Epidermal melanocyte (primary cell): ENCODE measurements around the gene GPATCH11.

ENCODE experiments used
- DNase-seq: peaks from one replicate; pipeline ENCODE4 v3.0.0; 2011; ENCODE audit warnings: low spot score; ENCODE audit not compliant: insufficient read length

Gene GPATCH11

GRCh38 chr2:37083873-37084794 is at the start of gene GPATCH11, which contains the start of gene HEATR5B:
Gene GPATCH11 (plus strand): TSS chr2:37084518. CDS start chr2:37088382, 3,864 bp downstream.
Gene HEATR5B (minus strand): TSS chr2:37084372. CDS start chr2:37083414, 958 bp downstream.
- DNase-seq: peak; percentile 95

DNA sequence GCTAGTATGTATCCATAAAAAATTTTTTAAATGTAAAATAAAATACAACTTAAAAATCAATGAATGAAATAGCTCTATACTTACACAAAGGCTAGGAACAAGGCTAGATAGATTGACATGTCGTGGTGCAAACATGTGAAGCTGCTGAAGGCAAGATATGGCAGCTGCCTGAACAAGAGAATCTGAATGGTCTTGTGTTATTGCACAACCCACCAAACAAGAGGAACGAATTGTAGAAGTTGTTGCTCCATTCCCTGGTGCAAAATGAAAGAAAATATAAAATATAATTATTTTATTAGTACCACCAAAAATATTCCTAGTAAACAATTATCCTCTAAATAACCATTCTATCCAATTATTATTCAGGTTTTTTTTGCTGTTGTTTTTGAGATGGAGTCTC is 46.5 kb upstream of the GPATCH11 start:
- no peak for DNase-seq

GRCh38 chr2:37039580-37039979 is 44.7 kb upstream of the GPATCH11 start:
- no peak for DNase-seq

DNA sequence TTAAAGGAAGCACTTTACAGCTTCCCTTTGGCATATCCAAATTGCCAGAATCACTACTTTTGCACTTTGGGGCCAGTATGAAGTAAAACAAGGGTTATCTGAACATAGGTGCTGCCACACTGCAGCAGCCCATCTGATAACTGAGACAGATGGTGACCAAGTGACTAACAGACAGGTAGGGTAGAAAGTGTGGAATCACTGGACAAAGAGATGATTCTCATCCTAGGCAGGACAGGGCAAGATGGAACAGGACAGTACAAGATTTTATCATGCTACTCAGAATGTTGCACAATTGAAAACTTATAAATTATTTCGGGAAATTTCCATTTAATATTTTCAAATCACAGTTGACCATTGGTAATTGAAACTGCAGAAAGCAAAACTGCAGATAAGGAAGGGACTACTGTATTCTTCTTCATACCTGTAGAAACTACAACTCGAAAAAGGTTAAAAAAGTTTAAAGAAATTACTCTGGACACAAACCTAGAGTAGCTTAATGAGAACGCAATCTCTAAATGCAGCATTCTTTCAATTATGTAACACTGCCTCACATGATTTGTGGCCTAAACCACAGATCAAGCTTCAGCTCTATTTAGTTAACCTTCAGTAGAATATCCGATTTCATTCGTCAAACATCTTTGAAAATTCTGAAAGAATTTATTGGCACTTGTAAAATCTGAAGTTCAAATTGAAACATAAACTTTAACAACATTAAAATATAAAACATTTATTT is 31.6 kb upstream of the GPATCH11 start:
- no peak for DNase-seq

- no peak for DNase-seq
Observed at GRCh38 chr2:37059841-37060240, 24.5 kb upstream of the GPATCH11 start.

GRCh38 chr2:37060446-37060845 is 23.9 kb upstream of the GPATCH11 start:
- DNase-seq: no peak

GRCh38 chr2:37061013-37061711 is 23.2 kb upstream of the GPATCH11 start:
- no peak for DNase-seq

- DNase-seq: no peak
Observed at GRCh38 chr2:37061776-37062175, 22.5 kb upstream of the GPATCH11 start.

DNA sequence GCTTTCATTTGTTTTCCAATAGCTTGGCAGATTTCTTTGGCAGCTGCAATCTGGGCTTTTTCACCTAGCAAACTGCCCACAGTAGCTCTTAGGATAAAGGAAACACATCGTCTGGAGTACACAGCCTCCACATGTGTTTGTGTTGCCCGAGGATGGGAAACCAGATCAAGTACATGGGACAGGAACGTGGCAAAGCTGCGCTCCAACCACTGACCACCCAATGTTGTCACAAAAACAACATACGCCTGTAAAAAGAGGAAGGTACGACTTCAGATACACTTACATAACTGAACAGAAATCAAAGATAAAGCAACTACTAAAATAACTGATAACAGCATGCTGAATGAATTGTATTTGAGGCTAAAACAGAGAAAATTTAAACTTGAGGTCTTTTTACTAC is 15.6 kb upstream of the GPATCH11 start:
- DNase-seq: no peak

DNA sequence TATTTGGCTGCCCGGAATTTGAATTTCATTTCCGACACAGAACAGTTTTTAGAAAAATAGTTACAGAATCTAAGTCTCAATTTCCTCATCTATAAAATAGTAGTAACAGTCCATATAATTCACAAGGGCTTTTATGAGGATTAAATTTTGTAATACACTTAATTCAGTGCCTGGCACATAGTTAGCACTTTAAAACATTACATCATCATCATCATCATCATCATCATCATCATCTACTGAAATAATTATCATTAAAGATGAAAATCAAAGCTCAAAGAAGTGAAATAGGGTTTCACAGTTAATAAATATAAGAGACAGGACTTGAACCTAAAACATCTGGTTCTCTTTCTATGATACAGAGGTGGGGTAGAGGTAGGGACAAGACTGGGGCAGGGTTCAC is 13.4 kb upstream of the GPATCH11 start:
- DNase-seq: no peak

DNA sequence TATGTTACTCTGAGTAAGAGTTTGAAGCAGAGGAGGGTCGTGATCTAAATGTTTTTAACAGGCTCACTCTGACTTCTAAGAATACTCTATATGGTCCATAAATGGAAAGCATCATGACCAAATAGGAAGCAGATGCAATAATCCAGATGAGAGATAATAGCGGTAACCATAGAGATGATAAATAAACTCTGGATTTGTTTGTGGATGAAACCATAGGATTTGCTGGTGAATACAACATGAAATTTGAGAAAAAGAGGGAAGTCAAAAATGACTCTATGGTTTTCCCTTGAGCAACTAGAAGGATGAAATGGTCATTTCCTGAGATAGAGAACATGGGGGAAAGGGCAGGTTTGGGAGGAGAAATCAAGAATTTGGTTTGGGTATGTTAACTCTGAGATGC is 4.1 kb upstream of the GPATCH11 start:
- no peak for DNase-seq

DNA sequence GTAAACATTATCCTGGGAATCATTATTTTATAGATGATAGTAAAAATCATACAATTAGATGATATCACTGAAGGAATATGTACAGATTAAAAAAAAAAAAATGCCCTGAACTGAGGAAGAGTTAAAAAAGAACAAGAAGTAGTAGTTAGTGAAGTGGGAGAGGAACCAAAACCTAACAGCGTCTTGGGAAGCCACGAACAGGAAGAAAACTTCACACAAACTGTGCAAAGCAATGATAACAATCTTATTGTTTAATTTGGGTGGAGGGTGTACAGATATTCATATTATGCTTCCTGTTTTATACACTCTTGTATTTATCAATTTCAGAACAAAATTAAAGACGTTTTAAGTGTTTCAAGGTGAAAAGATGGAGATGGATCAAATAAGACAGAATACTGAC is 3.6 kb upstream of the GPATCH11 start:
- no peak for DNase-seq

DNA sequence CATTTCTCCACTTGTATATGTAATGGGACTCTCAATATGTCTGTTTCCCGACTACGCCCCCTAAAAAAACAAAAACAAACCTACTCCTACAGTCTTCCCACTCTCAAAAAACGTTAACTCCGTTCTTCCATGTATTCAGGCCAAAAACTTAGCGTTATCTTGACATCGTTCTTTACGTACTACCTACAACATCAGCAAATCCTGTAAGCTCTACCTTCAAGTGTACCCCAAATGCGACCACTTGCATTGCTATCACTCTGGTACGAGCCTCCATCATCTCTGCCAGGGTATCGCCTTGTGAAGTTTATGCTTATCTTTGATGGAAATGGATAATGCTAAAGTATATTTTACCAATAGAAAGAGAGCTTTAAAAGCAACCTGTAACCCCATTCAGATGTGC is 479 bp downstream of the GPATCH11 start:
- no peak for DNase-seq

GRCh38 chr2:37085731-37086147 is 1.4 kb downstream of the GPATCH11 start:
- DNase-seq: no peak

- no peak for DNase-seq
Observed at GRCh38 chr2:37090019-37090477, 5.7 kb downstream of the GPATCH11 start.

GRCh38 chr2:37091873-37092272 is 7.6 kb downstream of the GPATCH11 start:
- DNase-seq: no peak

DNA sequence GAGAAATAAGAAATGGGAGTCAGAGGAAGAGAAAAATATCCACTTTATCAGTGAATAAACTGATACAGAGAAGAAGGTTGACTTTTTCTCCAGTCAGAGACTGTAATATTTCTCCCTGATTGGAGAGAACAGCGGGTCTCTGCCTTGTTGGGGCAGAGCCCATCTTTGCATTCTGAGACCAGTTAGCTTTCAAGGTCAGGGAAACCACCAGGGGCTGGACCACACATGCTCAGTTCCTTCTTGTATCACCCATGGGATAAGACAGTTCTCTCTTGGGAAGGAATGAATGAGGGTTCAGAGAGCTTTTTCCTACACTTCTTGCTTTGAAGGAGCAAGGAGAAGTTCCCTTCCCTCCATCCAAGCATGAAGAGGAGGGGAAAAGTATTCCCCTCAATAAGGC is 12.2 kb downstream of the GPATCH11 start:
- no peak for DNase-seq

DNA sequence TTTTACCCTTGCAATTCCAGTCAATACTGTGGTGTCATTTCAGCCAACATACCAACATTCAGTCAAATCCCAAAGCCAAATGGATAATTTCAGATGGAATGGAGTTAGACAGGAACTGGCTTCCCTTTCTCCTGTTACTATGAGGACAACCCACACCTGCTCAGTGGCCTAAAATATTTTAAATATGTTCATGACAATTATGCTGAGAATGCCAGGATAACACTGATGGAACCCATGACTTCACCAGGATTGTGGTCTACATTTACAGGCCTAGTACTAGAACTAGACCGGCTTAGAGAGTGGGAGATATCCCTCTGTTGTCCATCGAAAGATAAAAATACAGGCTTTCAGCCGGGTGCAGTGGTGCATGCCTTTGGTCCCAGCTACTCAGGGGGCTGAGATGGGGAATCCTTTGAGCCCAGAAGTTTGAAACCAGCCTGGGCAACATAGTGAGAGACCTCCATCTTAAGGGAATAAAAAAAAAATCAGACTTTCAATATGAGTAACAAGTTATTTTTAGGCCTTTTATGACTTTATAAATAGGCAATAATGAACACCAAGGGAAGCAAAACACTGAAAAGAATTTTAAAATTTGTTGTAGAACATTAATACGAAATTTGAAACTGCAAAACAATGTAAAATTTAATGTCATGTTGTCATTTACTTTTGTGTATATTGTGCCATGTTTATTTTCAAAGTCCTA is 14.2 kb downstream of the GPATCH11 start:
- no peak for DNase-seq

DNA sequence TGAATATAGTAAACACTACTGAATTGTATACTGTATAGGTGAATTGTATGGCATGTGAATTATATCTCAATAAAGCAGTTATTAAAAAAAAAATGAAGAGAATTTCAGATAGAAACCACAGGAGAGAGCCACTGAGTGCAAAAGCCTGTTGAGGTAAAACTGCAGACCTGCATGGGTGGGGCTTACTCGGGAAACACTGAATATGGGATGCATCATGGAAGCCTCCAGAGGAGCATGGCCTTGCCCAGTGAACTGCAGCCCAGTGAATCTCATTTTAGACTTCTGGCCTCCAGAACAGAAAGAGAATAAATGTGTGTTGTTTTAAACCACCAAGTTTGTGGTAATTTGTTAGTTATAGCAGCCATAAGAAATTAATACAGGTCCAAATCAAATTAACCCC is 15.7 kb downstream of the GPATCH11 start:
- DNase-seq: no peak

- no peak for DNase-seq
Observed at GRCh38 chr2:37102588-37102987, 18.3 kb downstream of the GPATCH11 start.

DNA sequence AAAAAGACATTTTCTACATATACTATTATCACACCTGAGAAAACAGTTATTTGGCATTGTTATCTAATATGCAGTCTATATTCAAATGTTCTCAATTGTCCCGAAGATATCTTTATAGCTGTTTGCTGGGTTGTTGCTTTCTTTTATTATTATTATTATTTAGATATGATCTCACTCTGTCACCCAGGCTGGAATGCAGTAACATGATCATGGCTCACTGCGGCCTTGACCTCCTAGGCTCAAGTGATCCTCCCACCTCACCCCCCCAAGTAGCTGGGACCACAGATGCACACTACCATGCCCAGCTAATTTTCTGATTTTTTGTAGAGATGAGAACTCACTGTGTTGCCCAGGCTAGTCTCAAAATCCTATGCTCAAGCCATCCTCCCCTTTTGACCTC is 19.9 kb downstream of the GPATCH11 start:
- DNase-seq: no peak
